GM23248 (cell line): ENCODE results near the gene ADRA1B.
A peak's percentile ranks its signal among the peaks of the same experiment; 100 is the strongest.

Experiments
- EZH2 ChIP-seq: fragments of 200-600 bp; sonication (generic); IDR thresholded peaks from 2 replicates; pipeline ENCODE4 v1.6.1; 2018; ENCODE audit warnings: antibody characterized with exemption, mild to moderate bottlenecking; ENCODE audit not compliant: insufficient read depth, poor library complexity, severe bottlenecking
- EZH2phosphoT487 ChIP-seq: fragments of 200-600 bp; sonication (generic); IDR thresholded peaks from 2 replicates; pipeline ENCODE4 v1.6.1; 2018; ENCODE audit warnings: antibody characterized with exemption, moderate library complexity, mild to moderate bottlenecking, low read depth; ENCODE audit not compliant: insufficient read depth

DNA sequence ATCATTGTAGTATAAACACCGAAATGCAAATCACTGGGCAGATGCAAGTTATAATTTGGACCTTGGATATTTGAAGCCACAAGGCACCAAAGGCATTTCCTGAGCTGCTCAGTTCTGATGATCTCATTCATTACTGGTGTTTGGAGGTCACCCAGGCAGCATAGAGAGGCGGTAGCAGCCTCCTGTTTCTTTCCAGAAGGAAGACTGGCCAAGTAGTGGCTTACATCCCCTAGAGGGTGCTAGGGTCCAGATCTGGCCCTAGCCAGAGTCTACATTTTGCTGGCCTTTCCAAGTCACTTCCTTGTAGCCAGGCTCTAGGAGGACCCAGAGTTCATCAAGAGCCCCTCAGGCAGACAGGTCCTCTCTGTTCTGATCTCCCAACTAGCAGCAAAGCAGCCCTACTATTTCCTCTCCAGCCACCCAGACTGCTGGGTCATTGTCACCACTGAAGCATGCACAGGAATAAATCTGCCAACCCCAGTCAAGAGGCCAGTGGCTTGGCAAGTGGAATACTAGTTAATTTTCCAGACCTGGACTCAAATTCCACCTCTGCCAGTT is 59.3 kb downstream of the ADRA1B start:
- TF ChIP-seq EZH2 = no peak
- TF ChIP-seq EZH2phosphoT487 = 0 out of 2 replicates have a peak, but pooled peaks have one; percentile 20
